NCI-H128 (cell line): ENCODE data around the gene IDH2.

Source experiments
- DNase-seq: peaks from one replicate; lab custom pipeline; 2025; ENCODE audit not compliant: unreplicated experiment; lab: John Stamatoyannopoulos, UW

The IDH2 gene

GRCh38 chr15:90064911-90065681 is 37.2 kb downstream of the IDH2 start:
- DNase-seq, result no peak

- no peak for DNase-seq
These were observed 38.5 kb downstream of the IDH2 start for GRCh38 chr15:90063770-90064247.

- DNase-seq, result no peak
These were observed 39.1 kb downstream of the IDH2 start for GRCh38 chr15:90062973-90063769.

GRCh38 chr15:90062462-90062932 is 39.8 kb downstream of the IDH2 start:
- peak; percentile 65 for DNase-seq

- DNase-seq, result no peak
These were observed 40.2 kb downstream of the IDH2 start for GRCh38 chr15:90062023-90062442.

GRCh38 chr15:90060797-90061196 is 41.5 kb downstream of the IDH2 start:
- DNase-seq, result no peak

GRCh38 chr15:90059208-90059985 is 42.9 kb downstream of the IDH2 start:
- no peak for DNase-seq

GRCh38 chr15:90058775-90059174 is 43.5 kb downstream of the IDH2 start:
- DNase-seq, result no peak

- DNase-seq, result no peak
These were observed 44.0 kb downstream of the IDH2 start for GRCh38 chr15:90058308-90058707.

- no peak for DNase-seq
These were observed 45.7 kb downstream of the IDH2 start for GRCh38 chr15:90056529-90056928.

GRCh38 chr15:90055182-90055581 is 47.1 kb downstream of the IDH2 start:
- no peak for DNase-seq

- no peak for DNase-seq
These were observed 47.6 kb downstream of the IDH2 start for GRCh38 chr15:90054618-90055097.

- DNase-seq, result no peak
These were observed 48.4 kb downstream of the IDH2 start for GRCh38 chr15:90053685-90054466.

- DNase-seq, result no peak
These were observed 50.4 kb downstream of the IDH2 start for GRCh38 chr15:90051874-90052273.

- DNase-seq, result no peak
These were observed 52.3 kb downstream of the IDH2 start for GRCh38 chr15:90049666-90050604.

- no peak for DNase-seq
These were observed 53.2 kb downstream of the IDH2 start for GRCh38 chr15:90049030-90049429.

GRCh38 chr15:90047956-90048575 is 54.2 kb downstream of the IDH2 start:
- DNase-seq, result no peak

GRCh38 chr15:90046911-90047392 is 55.3 kb downstream of the IDH2 start:
- no peak for DNase-seq

GRCh38 chr15:90046289-90046688 is 56.0 kb downstream of the IDH2 start:
- no peak for DNase-seq
